Measurements from ENCODE around the gene MMP14. TPM values are rescaled to one million over a fixed set of nuclear protein-coding genes. Genes with fewer than 3 reads are reported as not detected.

The MMP14 gene
- total and polyA plus RNA-seq, 7 experiments from 2014 or later: 1.8 to 6.6 (median 2.0) TPM; not detected in 2

- Mint-ChIP-seq H3K27me3 (peaks cover 0 to 33% (median 9%) of the 10 kb centered on the region in 5 donors), H3K4me3 (peak overlapping the region in 6 of 10 donors; percentile 1 to 90 (median 40)), H3K9me3 (no peaks in the 10 kb centered on the region), H3K36me3 (peaks cover 0 to 17% (median 0%) of the 10 kb centered on the region in 5 donors), H3K27ac (peak overlapping the region in 1 of 9 donors; percentile 51), H3K4me1 (peaks cover 5 to 29% (median 17%) of the 10 kb centered on the region in 7 donors)
- Histone ChIP-seq H3K36me3 (ENCODE audit: control insufficient read depth in 2 of 3, insufficient read depth in 3 of 3, low read length in 3 of 3) (peaks cover 4 to 23% (median 5%) of the 10 kb centered on the region in 3 experiments), H3K27me3 (ENCODE audit: control insufficient read depth in 2 of 2, insufficient read depth in 2 of 2, low read length in 2 of 2) (no peaks in the 10 kb centered on the region), H3K9me3 (ENCODE audit: control insufficient read depth in 2 of 3, low read length in 3 of 3) (no peaks in the 10 kb centered on the region), H3K27ac (ENCODE audit: low read depth, low read length) (no peak overlapping the region), H3K4me3 (ENCODE audit: low read length) (no peak overlapping the region), H3K4me1 (ENCODE audit: control insufficient read depth in 2 of 2, insufficient read depth in 2 of 2, low read length in 2 of 2) (peaks cover 0 to 13% of the 10 kb centered on the region in 2 donors)
- ATAC-seq (no peak), DNase-seq (no peak)
- CTCF ChIA-PET: interaction anchor here (0.5 to 2.1 kb wide), 5 partner anchors 8 to 62 kb away, joined by 3 to 6 read pairs (median 4); no protein-coding TSS in a partner anchor
- POLR2A ChIA-PET: interaction anchor here (1.5 kb wide), 1 partner anchor 8 kb away, joined by 3 read pairs; no protein-coding TSS in a partner anchor
- intact Hi-C loops (cut with micrococcal nuclease): no loop called here
Observed at GRCh38 chr14:22838631-22839041, 2.3 kb downstream of the MMP14 start.

- ChIA-PET CTCF (interaction anchor here (0.5 to 2.1 kb wide), 7 partner anchors 9 to 61 kb away, joined by 3 to 6 read pairs (median 4); no protein-coding TSS in a partner anchor), POLR2A (interaction anchor here (0.9 to 1.5 kb wide), 2 partner anchors 9 to 27 kb away, joined by 3 to 9 read pairs; no protein-coding TSS in a partner anchor)
- H3K4me1 Mint-ChIP-seq: peaks cover 5 to 29% (median 17%) of the 10 kb centered on the region in 7 donors
- H3K27me3 Mint-ChIP-seq: peaks cover 0 to 33% (median 9%) of the 10 kb centered on the region in 5 donors
- Histone ChIP-seq H3K4me3 (ENCODE audit: low read length) (no peak overlapping the region), H3K9me3 (ENCODE audit: control insufficient read depth in 2 of 3, low read length in 3 of 3) (no peaks in the 10 kb centered on the region), H3K27me3 (ENCODE audit: control insufficient read depth in 2 of 2, insufficient read depth in 2 of 2, low read length in 2 of 2) (no peaks in the 10 kb centered on the region), H3K27ac (ENCODE audit: low read depth, low read length) (no peak overlapping the region), H3K4me1 (ENCODE audit: control insufficient read depth in 2 of 2, insufficient read depth in 2 of 2, low read length in 2 of 2) (peaks cover 0 to 13% of the 10 kb centered on the region in 2 donors), H3K36me3 (ENCODE audit: control insufficient read depth in 2 of 3, insufficient read depth in 3 of 3, low read length in 3 of 3) (peaks cover 0 to 16% (median under 1%) of the 10 kb centered on the region in 3 experiments)
- no peak for DNase-seq
- H3K27ac Mint-ChIP-seq: peak overlapping the region in 2 of 9 donors; percentile 51 to 53
- H3K36me3 Mint-ChIP-seq: peaks cover 0 to 16% (median 0%) of the 10 kb centered on the region in 5 donors
- intact Hi-C loops (cut with micrococcal nuclease): no loop called here
- ATAC-seq: no peak
- peak overlapping the region in 6 of 10 donors; percentile 1 to 90 (median 40) for H3K4me3 Mint-ChIP-seq
- H3K9me3 Mint-ChIP-seq: no peaks in the 10 kb centered on the region
Observed at GRCh38 chr14:22839159-22839779, 2.9 kb downstream of the MMP14 start.

- Mint-ChIP-seq H3K4me1 (peaks cover 4 to 17% (median 8%) of the 10 kb centered on the region in 7 donors), H3K27ac (no peak overlapping the region), H3K4me3 (no peak overlapping the region), H3K27me3 (peaks cover 2 to 31% (median 9%) of the 10 kb centered on the region in 5 donors), H3K36me3 (peaks cover 0 to 4% (median 0%) of the 10 kb centered on the region in 5 donors), H3K9me3 (no peaks in the 10 kb centered on the region)
- CTCF ChIA-PET: interaction anchor here (0.9 to 1.1 kb wide), 2 partner anchors 11 to 18 kb away, joined by 4 read pairs; no protein-coding TSS in a partner anchor
- Histone ChIP-seq H3K27ac (ENCODE audit: low read depth, low read length) (no peak overlapping the region), H3K27me3 (ENCODE audit: control insufficient read depth in 2 of 2, insufficient read depth in 2 of 2, low read length in 2 of 2) (no peaks in the 10 kb centered on the region), H3K4me3 (ENCODE audit: low read length) (no peak overlapping the region), H3K9me3 (ENCODE audit: control insufficient read depth in 2 of 3, low read length in 3 of 3) (no peaks in the 10 kb centered on the region), H3K4me1 (ENCODE audit: control insufficient read depth in 2 of 2, insufficient read depth in 2 of 2, low read length in 2 of 2) (peaks cover 0 to 13% of the 10 kb centered on the region in 2 donors), H3K36me3 (ENCODE audit: control insufficient read depth in 2 of 3, insufficient read depth in 3 of 3, low read length in 3 of 3) (no peaks in the 10 kb centered on the region)
- intact Hi-C loops (cut with micrococcal nuclease): no loop called here
- DNase-seq: no peak
- ATAC-seq: no peak
- POLR2A ChIA-PET: interaction anchor here (0.6 to 0.7 kb wide), 2 partner anchors 147 to 982 kb away, joined by 3 read pairs; no protein-coding TSS in a partner anchor
Observed at GRCh38 chr14:22841311-22841710, 4.9 kb downstream of the MMP14 start.

- ATAC-seq (no peak), DNase-seq (no peak)
- Histone ChIP-seq H3K4me3 (ENCODE audit: low read length) (no peak overlapping the region), H3K27ac (ENCODE audit: low read depth, low read length) (no peak overlapping the region), H3K9me3 (ENCODE audit: control insufficient read depth in 2 of 3, low read length in 3 of 3) (no peaks in the 10 kb centered on the region), H3K36me3 (ENCODE audit: control insufficient read depth in 2 of 3, insufficient read depth in 3 of 3, low read length in 3 of 3) (no peaks in the 10 kb centered on the region), H3K27me3 (ENCODE audit: control insufficient read depth in 2 of 2, insufficient read depth in 2 of 2, low read length in 2 of 2) (no peaks in the 10 kb centered on the region), H3K4me1 (ENCODE audit: control insufficient read depth in 2 of 2, insufficient read depth in 2 of 2, low read length in 2 of 2) (peaks cover 0 to 9% of the 10 kb centered on the region in 2 donors)
- Mint-ChIP-seq H3K9me3 (no peaks in the 10 kb centered on the region), H3K4me1 (peaks cover 3 to 15% (median 6%) of the 10 kb centered on the region in 7 donors), H3K36me3 (peaks cover 0 to 3% (median 0%) of the 10 kb centered on the region in 5 donors), H3K4me3 (no peak overlapping the region), H3K27me3 (peaks cover 5 to 33% (median 11%) of the 10 kb centered on the region in 5 donors), H3K27ac (no peak overlapping the region)
- POLR2A ChIA-PET: no interaction called here
- intact Hi-C loops (cut with micrococcal nuclease): no loop called here
- CTCF ChIA-PET: no interaction called here
Observed at GRCh38 chr14:22841769-22842168, 5.4 kb downstream of the MMP14 start.

GRCh38 chr14:22842211-22843122 lies 6.1 kb downstream of the MMP14 start:
- POLR2A ChIA-PET: no interaction called here

More at GRCh38 chr14:22842211-22843122, 6.1 kb downstream of the MMP14 start:
- DNase-seq: no peak
- CTCF ChIA-PET: interaction anchor here (1.1 kb wide), 1 partner anchor 14 kb away, joined by 4 read pairs; no protein-coding TSS in a partner anchor
- peak overlapping the region in 1 of 9 donors; percentile 12 for H3K27ac Mint-ChIP-seq
- H3K27ac ChIP-seq (ENCODE audit: low read depth, low read length): no peak overlapping the region
- no peak overlapping the region for H3K4me3 ChIP-seq (ENCODE audit: low read length)
- H3K27me3 ChIP-seq (ENCODE audit: control insufficient read depth in 2 of 2, insufficient read depth in 2 of 2, low read length in 2 of 2): no peaks in the 10 kb centered on the region
- H3K27me3 Mint-ChIP-seq: peaks cover 5 to 33% (median 11%) of the 10 kb centered on the region in 5 donors
- no peaks in the 10 kb centered on the region for H3K9me3 Mint-ChIP-seq
- H3K36me3 ChIP-seq (ENCODE audit: control insufficient read depth in 2 of 3, insufficient read depth in 3 of 3, low read length in 3 of 3): no peaks in the 10 kb centered on the region
- no peaks in the 10 kb centered on the region for H3K36me3 Mint-ChIP-seq
- peaks cover 0 to 4% of the 10 kb centered on the region in 2 donors for H3K4me1 ChIP-seq (ENCODE audit: control insufficient read depth in 2 of 2, insufficient read depth in 2 of 2, low read length in 2 of 2)
- no peak for ATAC-seq
- peaks cover 0 to 10% (median 2%) of the 10 kb centered on the region in 7 donors for H3K4me1 Mint-ChIP-seq
- no peaks in the 10 kb centered on the region for H3K9me3 ChIP-seq (ENCODE audit: control insufficient read depth in 2 of 3, low read length in 3 of 3)
- intact Hi-C loops (cut with micrococcal nuclease): no loop called here
- H3K4me3 Mint-ChIP-seq: no peak overlapping the region
